Upper lobe of left lung (tissue), 6 donors: ENCODE measurements around the gene UMAD1. TPM values are rescaled to one million over a fixed set of nuclear protein-coding genes. Genes with fewer than 3 reads are reported as not detected.

ENCODE experiments used
- ATAC-seq, 2 donors: fragments of 200-7000 bp; cut with Tn5 transposase; one replicate each; pipeline ENCODE4 v1.9.1; 2022; ENCODE audit warnings: mild to moderate bottlenecking in 2 of 2, moderate library complexity in 2 of 2; ENCODE audit not compliant: low FRiP score in 2 of 2
- DNase-seq, 2 donors: peaks; one replicate each; pipeline ENCODE4 v3.0.0-alpha.2; 2019 to 2020
- H3K27ac ChIP-seq, 4 donors: fragments of 200-600 bp; sonication (generic); one replicate each; pipeline ENCODE4 v1.5.1; 2016 to 2019
- H3K27me3 ChIP-seq, 4 donors: fragments of 200-600 bp; sonication (generic); one replicate each; pipeline ENCODE4 v1.5.1; 2017 to 2019
- H3K36me3 ChIP-seq, 4 donors: fragments of 200-600 bp; sonication (generic); one replicate each; pipeline ENCODE4 v1.5.1; 2016 to 2019
- H3K4me1 ChIP-seq, 4 donors: fragments of 200-600 bp; sonication (generic); one replicate each; pipeline ENCODE4 v1.5.1; 2018 to 2019
- H3K4me3 ChIP-seq, 4 donors: fragments of 200-600 bp; sonication (generic); one replicate each; pipeline ENCODE4 v1.5.1; 2017 to 2019; ENCODE audit warnings: mild to moderate bottlenecking in 2 of 4, moderate library complexity in 1 of 4
- H3K9me3 ChIP-seq, 4 donors: fragments of 200-600 bp; sonication (generic); one replicate each; pipeline ENCODE4 v1.5.1; 2018 to 2019
- EP300 ChIP-seq, 4 donors: sonication (generic); formaldehyde crosslinking; IDR thresholded peaks; one replicate each; pipeline ENCODE4 v1.5.1; 2017; ENCODE audit warnings: antibody characterized with exemption in 4 of 4, control low read depth in 2 of 4
- POLR2A ChIP-seq, 4 donors: fragments of 450-650 bp; IDR thresholded peaks; one replicate each; pipeline ENCODE4 v1.5.1; 2016 to 2017; ENCODE audit warnings: antibody characterized with exemption in 4 of 4, mild to moderate bottlenecking in 2 of 4
- POLR2AphosphoS5 ChIP-seq, 2 donors: sonication (generic); formaldehyde crosslinking; IDR thresholded peaks; one replicate each; pipeline ENCODE4 v1.5.1; 2017; ENCODE audit warnings: antibody characterized with exemption in 2 of 2
- WGBS, 2 donors: methylation state at CpG; one replicate each; pipeline ENCODE4 v1.1.5; 2017 to 2018; 5-methylcytosine and 5-hydroxymethylcytosine counted together
- total RNA-seq, 6 donors: library from RNA; depleted of rRNA in 4 of 6; stranded (reverse); fragments of >200 nt in 4 of 6; gene quantifications; one replicate each; pipeline versions ENCODE4 v1.1.0 to v1.2.1, GENCODE V29; 2016 to 2021
- TF ChIP-seq, protein P1 (sequence below), 6 experiments: fragments of 450-650 bp in 4 of 6; fragments of 200-600 bp in 2 of 6; sonication (generic) in 2 of 6; IDR thresholded peaks; one replicate each; pipeline ENCODE4 v1.5.1; 2016 to 2019; ENCODE audit warnings: antibody characterized with exemption in 6 of 6
- donor health status: DM: no; HTN: no; CAD: no; lungs with moderate emphysema.
- donor health status: DM: no; HTN: yes; CAD: no; lungs with severe emphysema.

Gene UMAD1
- total RNA-seq, 6 donors from 2014 or later: 8.4 to 29.7 (median 13.3) TPM

DNA sequence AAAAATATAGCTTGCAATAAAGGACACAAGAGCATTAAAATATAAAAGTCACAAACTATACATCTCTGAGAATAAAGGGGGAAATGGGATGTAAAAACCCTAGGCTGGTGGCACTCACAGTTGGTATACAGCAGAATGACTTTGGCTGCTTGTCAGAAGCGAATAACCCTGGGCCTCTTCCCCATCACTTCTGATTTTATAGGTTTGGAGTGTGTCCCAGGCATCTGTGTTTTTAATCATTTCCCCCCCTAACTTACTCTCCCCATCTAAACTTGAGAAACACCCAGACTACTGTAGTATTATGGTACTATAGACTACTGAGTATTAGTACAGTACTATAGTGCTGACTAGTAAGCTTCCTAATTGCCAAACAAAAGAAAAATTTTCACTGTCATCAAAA lies 79.6 kb downstream of the UMAD1 start:
- no peak for ATAC-seq
- 96 to 97% methylated on average over 1 of the region's 1 CpG for WGBS, 2 donors
- Histone ChIP-seq H3K27me3 (no peaks in the 10 kb centered on the region), H3K4me3 (no peak overlapping the region), H3K36me3 (no peaks in the 10 kb centered on the region), H3K4me1 (peaks cover 0 to 8% (median 0%) of the 10 kb centered on the region in 4 donors), H3K9me3 (no peaks in the 10 kb centered on the region), H3K27ac (no peak overlapping the region)
- TF ChIP-seq POLR2AphosphoS5 (IDR thresholded peaks at IDR 0.05): no peak
- no peak for TF ChIP-seq EP300 (IDR thresholded peaks at IDR 0.05)
- TF ChIP-seq POLR2A (IDR thresholded peaks at IDR 0.05): no peak
- TF ChIP-seq, protein P1, sequence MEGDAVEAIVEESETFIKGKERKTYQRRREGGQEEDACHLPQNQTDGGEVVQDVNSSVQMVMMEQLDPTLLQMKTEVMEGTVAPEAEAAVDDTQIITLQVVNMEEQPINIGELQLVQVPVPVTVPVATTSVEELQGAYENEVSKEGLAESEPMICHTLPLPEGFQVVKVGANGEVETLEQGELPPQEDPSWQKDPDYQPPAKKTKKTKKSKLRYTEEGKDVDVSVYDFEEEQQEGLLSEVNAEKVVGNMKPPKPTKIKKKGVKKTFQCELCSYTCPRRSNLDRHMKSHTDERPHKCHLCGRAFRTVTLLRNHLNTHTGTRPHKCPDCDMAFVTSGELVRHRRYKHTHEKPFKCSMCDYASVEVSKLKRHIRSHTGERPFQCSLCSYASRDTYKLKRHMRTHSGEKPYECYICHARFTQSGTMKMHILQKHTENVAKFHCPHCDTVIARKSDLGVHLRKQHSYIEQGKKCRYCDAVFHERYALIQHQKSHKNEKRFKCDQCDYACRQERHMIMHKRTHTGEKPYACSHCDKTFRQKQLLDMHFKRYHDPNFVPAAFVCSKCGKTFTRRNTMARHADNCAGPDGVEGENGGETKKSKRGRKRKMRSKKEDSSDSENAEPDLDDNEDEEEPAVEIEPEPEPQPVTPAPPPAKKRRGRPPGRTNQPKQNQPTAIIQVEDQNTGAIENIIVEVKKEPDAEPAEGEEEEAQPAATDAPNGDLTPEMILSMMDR (IDR thresholded peaks at IDR 0.05): no peak
- no peak for DNase-seq

DNA sequence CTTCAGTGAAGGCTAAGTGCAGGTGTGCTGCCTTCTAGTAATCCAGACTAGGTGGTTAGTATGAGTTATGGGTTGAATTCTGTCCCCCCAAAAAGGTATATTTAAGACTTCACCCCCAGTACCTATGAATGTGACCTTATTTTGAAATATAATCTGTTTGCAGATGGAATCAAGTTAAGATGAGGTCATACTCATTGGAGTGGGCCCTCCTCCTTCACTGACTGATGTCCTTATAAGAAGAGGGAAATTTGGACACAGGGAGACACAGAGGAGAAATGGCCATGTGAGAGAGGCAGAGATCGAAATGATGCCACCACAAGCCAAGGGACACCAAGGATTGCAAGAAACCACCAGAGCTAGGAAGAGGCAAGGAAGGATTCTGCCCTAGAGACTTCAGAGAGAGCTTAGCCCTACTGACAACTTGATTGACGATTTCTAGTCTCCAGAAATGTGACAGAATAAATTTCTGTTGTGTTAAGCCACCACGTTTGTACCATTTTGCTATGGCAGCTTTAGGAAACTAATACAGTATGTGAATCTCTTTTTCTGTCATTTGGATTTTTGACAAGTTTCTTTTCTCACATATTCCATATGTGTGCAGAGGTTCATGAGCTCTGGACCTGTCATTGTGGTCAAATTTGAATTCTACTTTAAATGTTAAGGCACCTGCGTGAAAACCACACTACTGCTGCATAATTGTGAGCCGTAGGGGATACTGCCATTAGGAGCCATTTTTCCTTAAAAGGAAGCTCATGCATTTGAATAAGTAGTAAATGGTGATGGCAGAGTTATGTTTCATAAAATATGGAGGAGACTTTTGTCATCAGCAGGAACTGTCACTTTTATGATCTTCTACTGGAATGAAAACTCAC lies 80.4 kb downstream of the UMAD1 start:
- Histone ChIP-seq H3K9me3 (no peaks in the 10 kb centered on the region), H3K4me3 (no peak overlapping the region), H3K36me3 (no peaks in the 10 kb centered on the region), H3K27me3 (no peaks in the 10 kb centered on the region), H3K4me1 (peaks cover 0 to 8% (median 0%) of the 10 kb centered on the region in 4 donors), H3K27ac (no peak overlapping the region)
- TF ChIP-seq, protein P1 (IDR thresholded peaks at IDR 0.05): no peak
- TF ChIP-seq EP300 (IDR thresholded peaks at IDR 0.05) (no peak), POLR2AphosphoS5 (IDR thresholded peaks at IDR 0.05) (no peak), POLR2A (IDR thresholded peaks at IDR 0.05) (no peak)
- no peak for DNase-seq
- no peak for ATAC-seq
- 94 to 95% methylated on average over 5 of the region's 5 CpGs for WGBS, 2 donors

DNA sequence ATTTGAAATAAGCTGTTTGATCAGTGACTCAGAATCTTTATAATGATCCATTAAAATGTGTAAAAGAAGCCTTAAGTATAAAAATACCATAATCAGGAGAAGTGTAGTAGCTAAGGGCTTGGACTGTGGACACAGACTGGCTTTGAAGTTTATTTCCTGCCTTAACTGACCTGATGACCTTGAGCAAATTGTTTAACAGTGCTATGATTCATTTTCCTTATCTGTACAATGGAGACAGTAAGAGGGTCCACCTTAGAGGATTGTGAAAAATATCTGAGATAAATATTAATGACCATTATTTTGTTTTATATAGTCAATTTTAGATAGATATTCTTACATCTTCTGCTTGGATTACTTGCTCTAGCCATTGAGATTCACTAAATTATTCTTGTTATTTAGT lies 91.2 kb downstream of the UMAD1 start:
- Histone ChIP-seq H3K4me1 (peaks cover 4 to 11% (median 6%) of the 10 kb centered on the region in 4 donors), H3K9me3 (no peaks in the 10 kb centered on the region), H3K27ac (peak overlapping the region in 1 of 4 donors; percentile 27), H3K4me3 (no peak overlapping the region), H3K27me3 (no peaks in the 10 kb centered on the region), H3K36me3 (no peaks in the 10 kb centered on the region)
- ATAC-seq (no peak), DNase-seq (no peak)
- TF ChIP-seq EP300 (IDR thresholded peaks at IDR 0.05): no peak

DNA sequence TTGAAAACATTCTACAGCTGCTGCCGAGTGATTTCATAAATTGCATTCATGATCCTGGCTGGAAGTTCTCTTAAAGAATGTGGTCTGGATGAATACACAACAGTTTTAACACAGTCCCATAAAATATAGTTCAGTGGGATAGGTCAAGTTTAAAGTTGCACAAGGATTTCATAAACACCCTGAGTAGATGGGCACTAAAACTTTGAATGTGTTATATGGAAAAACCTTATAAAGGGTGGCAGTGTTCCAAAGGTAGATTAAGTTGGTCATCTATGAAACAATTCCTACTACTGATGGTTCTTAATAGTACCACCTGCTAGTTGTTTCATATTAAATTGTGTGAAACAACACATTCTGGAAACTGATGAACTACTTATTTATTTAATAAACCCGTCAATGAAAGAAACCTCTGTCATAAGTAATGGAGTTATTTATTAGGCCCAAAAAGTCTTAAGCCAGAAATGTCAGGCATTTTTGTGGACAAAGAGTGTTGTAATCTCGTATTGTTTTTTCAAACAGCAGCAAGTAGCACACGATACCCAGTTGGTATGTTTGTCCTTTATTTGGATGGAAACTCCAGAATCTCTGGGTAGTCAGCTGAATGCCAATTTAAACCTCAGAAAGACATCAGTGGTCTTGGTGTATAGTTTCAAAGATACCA lies 92.2 kb downstream of the UMAD1 start:
- 78% methylated on average over 4 of the region's 4 CpGs for WGBS, 2 donors
- no peaks in the 10 kb centered on the region for H3K27me3 ChIP-seq
- H3K36me3 ChIP-seq: no peaks in the 10 kb centered on the region
- no peak for ATAC-seq
- peak overlapping the region in 1 of 4 donors; percentile 27 for H3K27ac ChIP-seq
- TF ChIP-seq, protein P1 (IDR thresholded peaks at IDR 0.05): no peak
- no peak for TF ChIP-seq POLR2AphosphoS5 (IDR thresholded peaks at IDR 0.05)
- no peak for TF ChIP-seq EP300 (IDR thresholded peaks at IDR 0.05)
- no peak for TF ChIP-seq POLR2A (IDR thresholded peaks at IDR 0.05)
- no peak overlapping the region for H3K4me3 ChIP-seq
- DNase-seq: no peak
- H3K4me1 ChIP-seq: peaks cover 4 to 11% (median 6%) of the 10 kb centered on the region in 4 donors
- H3K9me3 ChIP-seq: no peaks in the 10 kb centered on the region

DNA sequence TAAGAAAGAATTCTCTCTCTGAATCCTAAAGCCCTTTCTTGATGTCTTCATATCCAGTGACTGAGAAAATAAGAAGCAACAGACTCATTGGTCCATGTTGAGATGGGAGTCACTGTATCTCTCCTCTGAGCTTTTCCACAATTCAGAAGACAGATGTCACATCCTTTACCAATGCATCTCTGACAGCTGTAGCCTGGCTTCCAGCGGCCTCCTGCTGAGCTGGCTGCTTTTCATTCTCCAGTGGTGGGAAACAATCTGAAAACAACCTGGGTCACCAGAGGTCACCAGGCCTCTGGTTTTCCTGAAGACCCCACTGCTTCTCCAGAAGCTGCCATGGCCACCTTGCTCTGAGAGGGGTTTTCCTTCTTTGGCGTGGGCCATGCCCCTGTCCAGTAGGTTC lies 96.1 kb downstream of the UMAD1 start:
- H3K27me3 ChIP-seq: no peaks in the 10 kb centered on the region
- TF ChIP-seq EP300 (IDR thresholded peaks at IDR 0.05) (no peak), POLR2AphosphoS5 (IDR thresholded peaks at IDR 0.05) (no peak), POLR2A (IDR thresholded peaks at IDR 0.05) (no peak)
- TF ChIP-seq, protein P1 (IDR thresholded peaks at IDR 0.05): no peak
- no peak overlapping the region for H3K27ac ChIP-seq
- no peaks in the 10 kb centered on the region for H3K36me3 ChIP-seq
- H3K9me3 ChIP-seq: no peaks in the 10 kb centered on the region
- ATAC-seq (no peak), DNase-seq (no peak)
- H3K4me3 ChIP-seq: no peak overlapping the region
- WGBS, 2 donors: 97 to 100% methylated on average over 2 of the region's 2 CpGs
- H3K4me1 ChIP-seq: peaks cover 0 to 14% (median 6%) of the 10 kb centered on the region in 4 donors
